Calu3 (cell line): Measurements from ENCODE around the gene CYP1A2. TPM values are rescaled to one million over a fixed set of nuclear protein-coding genes. Genes with fewer than 3 reads are reported as not detected.

ENCODE experiments used
- BruUV-seq: library from RNA; stranded (reverse); fragments of 400-500 nt; replicated peaks from 2 replicates; lab custom pipeline; 2021; lab: Mats Ljungman, UMichigan
- CTCF ChIA-PET: fragments of 300-600 bp; sonication (Branson Sonifier 250); formaldehyde crosslinking; loops from one replicate; lab custom pipeline; 2022; ENCODE audit warnings: antibody characterized with exemption; lab: Charles Lee
- DNase-seq: peaks from one replicate; pipeline ENCODE4 v3.0.0; 2022
- H3K27ac Mint-ChIP-seq: one replicate; pipeline ENCODE4 v1.8.0; 2022; ENCODE audit warnings: mixed read lengths; ENCODE audit not compliant: unreplicated experiment
- H3K27me3 Mint-ChIP-seq: one replicate; pipeline ENCODE4 v1.8.0; 2022; ENCODE audit warnings: mixed read lengths; ENCODE audit not compliant: unreplicated experiment
- H3K36me3 Mint-ChIP-seq: one replicate; pipeline ENCODE4 v1.8.0; 2022; ENCODE audit warnings: mild to moderate bottlenecking, moderate library complexity, mixed read lengths; ENCODE audit not compliant: insufficient read depth, unreplicated experiment
- H3K4me1 Mint-ChIP-seq: one replicate; pipeline ENCODE4 v1.8.0; 2022; ENCODE audit warnings: mild to moderate bottlenecking, low read depth, mixed read lengths; ENCODE audit not compliant: unreplicated experiment
- H3K4me3 Mint-ChIP-seq: one replicate; pipeline ENCODE4 v1.8.0; 2022; ENCODE audit warnings: mild to moderate bottlenecking, low read depth, moderate library complexity, mixed read lengths; ENCODE audit not compliant: unreplicated experiment
- H3K9me3 Mint-ChIP-seq: one replicate; pipeline ENCODE4 v1.8.0; 2022; ENCODE audit warnings: low read depth, mixed read lengths; ENCODE audit not compliant: unreplicated experiment
- intact Hi-C: fragments of 100-400 bp; cut with micrococcal nuclease; formaldehyde crosslinking; loops from one replicate; pipeline ENCODE4 v1.10.0; 2022; ENCODE audit not compliant: unreplicated experiment
- total RNA-seq: library from RNA; stranded (reverse); gene quantifications from 2 replicates; pipeline ENCODE4 v1.2.3, GENCODE V29; 2022
- TF ChIP-seq, protein P1 (sequence below): fragments of 200-600 bp; IDR thresholded peaks from one replicate; pipeline ENCODE4 v1.8.0; 2022; ENCODE audit warnings: antibody characterized with exemption; ENCODE audit not compliant: unreplicated experiment

Gene CYP1A2
- total RNA-seq, 1 experiment from 2014 or later, result not detected

DNA sequence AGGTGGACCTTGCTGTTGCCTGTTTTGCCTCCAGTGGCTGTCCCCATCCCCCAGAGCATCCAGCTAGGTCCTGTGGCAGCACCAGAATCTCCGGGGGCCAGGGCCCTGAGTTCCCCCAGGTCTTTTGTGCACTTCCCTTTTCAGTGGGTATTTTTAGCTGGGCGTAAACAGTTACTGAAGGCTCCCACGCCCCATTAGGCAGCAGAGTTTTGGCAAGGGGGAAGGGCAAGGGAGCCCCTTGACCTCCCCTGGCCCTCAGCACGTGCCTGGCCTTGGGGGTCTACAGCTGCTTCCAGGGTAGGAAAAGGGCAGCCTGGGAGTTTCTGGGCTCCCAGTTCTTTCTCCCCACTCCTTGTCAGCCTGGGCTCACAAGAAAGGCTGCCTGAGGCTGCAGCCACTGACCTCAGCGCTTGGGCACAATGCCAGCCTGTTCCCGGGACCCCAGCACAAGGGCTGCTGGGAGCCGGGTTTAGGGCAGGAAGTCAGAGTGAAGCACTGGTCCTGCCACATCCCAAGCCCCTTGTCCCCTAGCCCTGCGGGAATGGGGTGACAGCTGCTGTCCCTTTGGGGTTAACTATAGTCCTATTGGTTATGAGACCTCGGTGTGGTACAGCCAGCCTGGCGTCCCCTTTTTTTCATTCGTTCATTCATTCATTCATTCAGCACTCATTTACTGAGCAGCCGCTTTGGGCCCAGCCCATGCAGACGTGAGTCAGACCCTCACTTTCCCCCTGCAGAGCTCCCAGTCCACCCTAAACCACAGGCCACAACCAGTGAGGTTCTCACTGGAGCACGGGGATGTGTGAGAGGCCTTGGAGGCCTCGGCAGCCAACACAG lies 41.7 kb downstream of the CYP1A2 start:
- H3K27ac Mint-ChIP-seq, result no peak overlapping the region
- H3K4me3 Mint-ChIP-seq, result no peak overlapping the region
- DNase-seq, result peak; percentile 69

DNA sequence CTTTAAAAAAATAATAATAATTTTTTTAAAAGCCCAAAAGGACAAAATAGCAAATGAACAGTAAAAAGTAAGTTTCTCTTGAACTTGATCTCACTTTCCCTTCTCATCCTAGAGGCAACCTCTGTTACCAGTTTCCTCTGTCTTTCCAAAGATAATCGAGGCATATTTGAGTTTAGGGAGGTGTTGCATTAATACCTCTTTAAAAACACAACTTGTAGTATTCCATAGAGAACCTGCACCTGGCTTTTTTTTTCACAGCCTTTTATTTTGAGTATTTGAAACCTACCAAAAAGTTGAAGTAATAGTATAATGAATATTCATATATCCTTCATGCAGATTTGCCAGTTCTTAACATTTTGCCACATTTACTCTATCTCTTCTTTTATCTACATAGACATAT lies 42.4 kb downstream of the CYP1A2 start:
- CTCF ChIA-PET, result no interaction called here
- Mint-ChIP-seq H3K27ac (no peak overlapping the region), H3K4me1 (peaks cover 36% of the 10 kb centered on the region), H3K36me3 (peaks cover 6% of the 10 kb centered on the region), H3K9me3 (no peaks in the 10 kb centered on the region), H3K27me3 (no peaks in the 10 kb centered on the region), H3K4me3 (no peak overlapping the region)
- intact Hi-C loops, result no loop called here
- BruUV-seq, result no TSS peak
- DNase-seq, result no peak
- TF ChIP-seq, protein P1, sequence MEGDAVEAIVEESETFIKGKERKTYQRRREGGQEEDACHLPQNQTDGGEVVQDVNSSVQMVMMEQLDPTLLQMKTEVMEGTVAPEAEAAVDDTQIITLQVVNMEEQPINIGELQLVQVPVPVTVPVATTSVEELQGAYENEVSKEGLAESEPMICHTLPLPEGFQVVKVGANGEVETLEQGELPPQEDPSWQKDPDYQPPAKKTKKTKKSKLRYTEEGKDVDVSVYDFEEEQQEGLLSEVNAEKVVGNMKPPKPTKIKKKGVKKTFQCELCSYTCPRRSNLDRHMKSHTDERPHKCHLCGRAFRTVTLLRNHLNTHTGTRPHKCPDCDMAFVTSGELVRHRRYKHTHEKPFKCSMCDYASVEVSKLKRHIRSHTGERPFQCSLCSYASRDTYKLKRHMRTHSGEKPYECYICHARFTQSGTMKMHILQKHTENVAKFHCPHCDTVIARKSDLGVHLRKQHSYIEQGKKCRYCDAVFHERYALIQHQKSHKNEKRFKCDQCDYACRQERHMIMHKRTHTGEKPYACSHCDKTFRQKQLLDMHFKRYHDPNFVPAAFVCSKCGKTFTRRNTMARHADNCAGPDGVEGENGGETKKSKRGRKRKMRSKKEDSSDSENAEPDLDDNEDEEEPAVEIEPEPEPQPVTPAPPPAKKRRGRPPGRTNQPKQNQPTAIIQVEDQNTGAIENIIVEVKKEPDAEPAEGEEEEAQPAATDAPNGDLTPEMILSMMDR, result no peak

More for the DNA sequence above, 41.7 kb downstream of the CYP1A2 start:
- Mint-ChIP-seq H3K9me3 (no peaks in the 10 kb centered on the region), H3K4me1 (peaks cover 38% of the 10 kb centered on the region), H3K36me3 (peaks cover 4% of the 10 kb centered on the region), H3K27me3 (no peaks in the 10 kb centered on the region)
- intact Hi-C loops, result no loop called here
- CTCF ChIA-PET, result interaction anchor here (0.6 to 1.7 kb wide), 4 partner anchors 10 to 75 kb away, joined by 3 to 6 read pairs (median 3); no protein-coding TSS in a partner anchor
- no TSS peak for BruUV-seq
- TF ChIP-seq, protein P1, result no peak

DNA sequence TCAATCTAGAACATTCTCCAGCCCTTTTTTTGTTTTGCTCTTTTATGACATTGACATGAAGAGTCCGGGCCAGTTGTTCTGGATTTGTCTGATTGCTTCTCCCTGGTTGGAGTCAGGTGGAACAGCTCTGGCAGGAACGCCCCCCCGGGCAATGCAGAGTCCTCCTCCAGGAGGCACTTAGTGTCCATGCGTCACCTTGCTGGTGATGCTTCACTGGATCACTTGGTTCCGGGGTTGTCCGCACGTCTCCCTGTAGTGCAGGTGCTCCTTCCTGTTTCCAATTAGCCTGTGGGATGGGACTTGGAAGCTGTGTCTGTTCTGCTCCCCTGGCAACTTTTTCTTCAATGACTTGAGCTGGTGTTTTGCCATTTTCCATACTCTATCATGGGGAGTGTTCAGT lies 43.0 kb downstream of the CYP1A2 start:
- no peak overlapping the region for H3K27ac Mint-ChIP-seq
- intact Hi-C loops, result no loop called here
- H3K4me3 Mint-ChIP-seq, result no peak overlapping the region
- no TSS peak for BruUV-seq
- H3K4me1 Mint-ChIP-seq, result peaks cover 36% of the 10 kb centered on the region
- no peaks in the 10 kb centered on the region for H3K27me3 Mint-ChIP-seq
- no peak for DNase-seq
- H3K9me3 Mint-ChIP-seq, result no peaks in the 10 kb centered on the region
- CTCF ChIA-PET, result interaction anchor here (0.6 kb wide), 1 partner anchor 64 kb away, joined by 7 read pairs; no protein-coding TSS in a partner anchor
- H3K36me3 Mint-ChIP-seq, result peaks cover 10% of the 10 kb centered on the region
- TF ChIP-seq, protein P1, result no peak

DNA sequence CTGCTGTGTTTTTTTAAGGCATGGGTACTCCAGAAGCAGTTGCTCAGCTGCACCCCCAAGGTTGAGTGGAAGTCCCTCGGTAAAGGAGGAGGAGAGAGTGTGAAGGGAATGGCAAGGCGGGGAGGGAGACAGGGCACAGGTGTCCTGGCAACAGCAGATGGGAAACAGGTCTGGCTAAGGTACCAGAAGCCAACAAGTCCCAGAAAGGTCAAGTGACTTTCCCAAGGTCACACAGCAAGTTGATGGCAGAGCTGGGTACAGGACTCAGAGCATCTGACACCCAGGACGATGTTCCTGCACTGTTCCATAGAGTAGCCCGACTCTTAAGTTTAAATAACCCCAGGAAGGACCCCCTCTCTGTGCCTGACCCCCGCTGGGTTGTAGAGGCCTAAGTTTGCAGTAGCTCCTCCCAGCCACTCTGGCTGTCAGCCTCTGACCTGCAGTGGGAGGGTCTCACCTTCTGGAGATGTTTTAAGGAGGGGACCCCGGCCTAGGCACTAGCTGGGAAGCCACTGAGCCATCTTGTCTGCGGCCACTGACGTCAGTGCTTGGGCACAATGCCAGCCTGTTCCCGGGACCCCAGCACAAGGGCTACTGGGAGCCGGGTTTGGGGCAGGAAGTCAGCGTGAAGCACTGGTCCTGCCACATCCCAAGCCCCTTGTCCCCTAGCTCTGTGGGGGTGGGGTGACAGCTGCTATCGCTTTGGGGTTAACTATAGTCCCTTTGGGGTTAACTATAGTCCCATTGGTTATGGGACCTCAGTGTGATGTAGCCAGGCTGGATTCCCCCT lies 43.8 kb downstream of the CYP1A2 start:
- TF ChIP-seq, protein P1, result no peak
- no TSS peak for BruUV-seq
- H3K27me3 Mint-ChIP-seq, result no peaks in the 10 kb centered on the region
- no peak for DNase-seq
- CTCF ChIA-PET, result interaction anchor here (1.4 kb wide), 1 partner anchor 21 kb away, joined by 7 read pairs; no protein-coding TSS in a partner anchor
- H3K36me3 Mint-ChIP-seq, result peaks cover 10% of the 10 kb centered on the region
- intact Hi-C loops, result no loop called here
- no peak overlapping the region for H3K27ac Mint-ChIP-seq
- H3K9me3 Mint-ChIP-seq, result no peaks in the 10 kb centered on the region
- H3K4me3 Mint-ChIP-seq, result no peak overlapping the region
- H3K4me1 Mint-ChIP-seq, result peaks cover 35% of the 10 kb centered on the region
